Effector memory CD4-positive, alpha-beta T cell (primary cell): Measurements from ENCODE around the gene SH3RF3.

Source experiments
- DNase-seq, 3 donors: peaks; one replicate each; pipeline ENCODE4 v3.0.0-alpha.2; 2020
- H3K27ac ChIP-seq: 2 replicates; pipeline ENCODE4 v1.7.0; 2013; ENCODE audit warnings: mild to moderate bottlenecking, low read length, moderate library complexity; ENCODE audit not compliant: insufficient read depth, poor library complexity, severe bottlenecking
- H3K27me3 ChIP-seq: replicated peaks from 2 replicates; pipeline ENCODE4 v1.7.0; 2013; ENCODE audit warnings: mild to moderate bottlenecking, low read length; ENCODE audit not compliant: insufficient read depth, control insufficient read depth, poor library complexity, severe bottlenecking
- H3K36me3 ChIP-seq: 2 replicates; pipeline ENCODE4 v1.7.0; 2013; ENCODE audit warnings: mild to moderate bottlenecking, low read length, moderate library complexity; ENCODE audit not compliant: control insufficient read depth, insufficient read depth
- H3K4me1 ChIP-seq: 2 replicates; pipeline ENCODE4 v1.7.0; 2013; ENCODE audit warnings: low read length, mild to moderate bottlenecking; ENCODE audit not compliant: control insufficient read depth, insufficient read depth, poor library complexity, severe bottlenecking
- H3K4me3 ChIP-seq: 2 replicates; pipeline ENCODE4 v1.7.0; 2013; ENCODE audit warnings: low read length, low read depth, mild to moderate bottlenecking; ENCODE audit not compliant: insufficient read depth, poor library complexity, severe bottlenecking
- H3K9me3 ChIP-seq: 2 replicates; pipeline ENCODE4 v1.7.0; 2013; ENCODE audit warnings: mild to moderate bottlenecking, low read length, moderate library complexity; ENCODE audit not compliant: control insufficient read depth

The SH3RF3 gene

GRCh38 chr2:109207176-109207575 is 78.2 kb downstream of the SH3RF3 start:
- no peak for DNase-seq

GRCh38 chr2:109208071-109208950 is 79.3 kb downstream of the SH3RF3 start:
- H3K36me3 ChIP-seq: no peaks in the 10 kb centered on the region
- H3K9me3 ChIP-seq: no peaks in the 10 kb centered on the region
- DNase-seq: no peak
- no peak overlapping the region for H3K4me3 ChIP-seq
- H3K27me3 ChIP-seq: peaks cover 23% of the 10 kb centered on the region
- peaks cover 9% of the 10 kb centered on the region for H3K4me1 ChIP-seq
- H3K27ac ChIP-seq: no peak overlapping the region

More at GRCh38 chr2:109207176-109207575, 78.2 kb downstream of the SH3RF3 start:
- Histone ChIP-seq H3K9me3 (no peaks in the 10 kb centered on the region), H3K4me3 (no peak overlapping the region), H3K27ac (no peak overlapping the region), H3K27me3 (peaks cover 11% of the 10 kb centered on the region), H3K36me3 (no peaks in the 10 kb centered on the region), H3K4me1 (no peaks in the 10 kb centered on the region)

GRCh38 chr2:109208951-109209335 is 79.9 kb downstream of the SH3RF3 start:
- peaks cover 25% of the 10 kb centered on the region for H3K27me3 ChIP-seq

GRCh38 chr2:109209412-109209811 is 80.4 kb downstream of the SH3RF3 start:
- peaks cover 20% of the 10 kb centered on the region for H3K4me1 ChIP-seq
- H3K27me3 ChIP-seq: peaks cover 25% of the 10 kb centered on the region
- H3K36me3 ChIP-seq: no peaks in the 10 kb centered on the region
- no peaks in the 10 kb centered on the region for H3K9me3 ChIP-seq
- H3K4me3 ChIP-seq: no peak overlapping the region
- DNase-seq: no peak
- H3K27ac ChIP-seq: no peak overlapping the region

More at GRCh38 chr2:109208951-109209335, 79.9 kb downstream of the SH3RF3 start:
- H3K4me3 ChIP-seq: no peak overlapping the region
- peaks cover 15% of the 10 kb centered on the region for H3K4me1 ChIP-seq
- no peak overlapping the region for H3K27ac ChIP-seq
- no peaks in the 10 kb centered on the region for H3K9me3 ChIP-seq
- no peak for DNase-seq
- no peaks in the 10 kb centered on the region for H3K36me3 ChIP-seq

- Histone ChIP-seq H3K4me1 (peaks cover 25% of the 10 kb centered on the region), H3K36me3 (no peaks in the 10 kb centered on the region), H3K9me3 (no peaks in the 10 kb centered on the region), H3K4me3 (no peak overlapping the region), H3K27me3 (peaks cover 25% of the 10 kb centered on the region), H3K27ac (no peak overlapping the region)
- DNase-seq: no peak
These were observed 80.9 kb downstream of the SH3RF3 start for GRCh38 chr2:109209941-109210340.

GRCh38 chr2:109210431-109211200 is 81.6 kb downstream of the SH3RF3 start:
- no peak overlapping the region for H3K27ac ChIP-seq
- peaks cover 32% of the 10 kb centered on the region for H3K4me1 ChIP-seq
- no peak overlapping the region for H3K4me3 ChIP-seq
- no peaks in the 10 kb centered on the region for H3K36me3 ChIP-seq
- peaks cover 25% of the 10 kb centered on the region for H3K27me3 ChIP-seq
- no peaks in the 10 kb centered on the region for H3K9me3 ChIP-seq
- DNase-seq: no peak

- peaks cover 32% of the 10 kb centered on the region for H3K27me3 ChIP-seq
These were observed 82.3 kb downstream of the SH3RF3 start for GRCh38 chr2:109211315-109211714.

GRCh38 chr2:109212836-109213563 is 84.0 kb downstream of the SH3RF3 start:
- Histone ChIP-seq H3K4me3 (no peak overlapping the region), H3K36me3 (no peaks in the 10 kb centered on the region), H3K27me3 (peaks cover 42% of the 10 kb centered on the region), H3K4me1 (peaks cover 47% of the 10 kb centered on the region), H3K9me3 (no peaks in the 10 kb centered on the region), H3K27ac (no peak overlapping the region)
- DNase-seq: no peak

More at GRCh38 chr2:109211315-109211714, 82.3 kb downstream of the SH3RF3 start:
- Histone ChIP-seq H3K36me3 (no peaks in the 10 kb centered on the region), H3K9me3 (no peaks in the 10 kb centered on the region), H3K4me1 (peaks cover 35% of the 10 kb centered on the region), H3K27ac (no peak overlapping the region), H3K4me3 (no peak overlapping the region)
- DNase-seq: no peak

GRCh38 chr2:109213646-109214433 is 84.8 kb downstream of the SH3RF3 start:
- DNase-seq: peak; percentile 49 to 60 (median 50)
- Histone ChIP-seq H3K36me3 (no peaks in the 10 kb centered on the region), H3K27me3 (peaks cover 42% of the 10 kb centered on the region), H3K9me3 (no peaks in the 10 kb centered on the region), H3K4me1 (peaks cover 52% of the 10 kb centered on the region), H3K4me3 (no peak overlapping the region), H3K27ac (no peak overlapping the region)
